NB4 (cell line): ENCODE data around the gene SLC6A6.
A peak's percentile ranks its signal among the peaks of the same experiment; 100 is the strongest.

Experiments used
- MYC ChIP-seq: IDR thresholded peaks from 2 replicates; pipeline ENCODE4 v1.6.1; 2011; ENCODE audit warnings: low read depth, low read length
- POLR2A ChIP-seq: IDR thresholded peaks from 2 replicates; pipeline ENCODE4 v1.6.1; 2011; ENCODE audit warnings: mild to moderate bottlenecking; ENCODE audit not compliant: insufficient read length; ENCODE audit errors: extremely low read depth
- TF ChIP-seq, protein P1 (sequence below): IDR thresholded peaks from one replicate; pipeline ENCODE4 v1.5.1; 2012; ENCODE audit warnings: low read depth, low read length
- TF ChIP-seq, protein P2 (sequence below): IDR thresholded peaks from 2 replicates; pipeline ENCODE4 v1.6.1; 2011; ENCODE audit warnings: low read depth, low read length

DNA sequence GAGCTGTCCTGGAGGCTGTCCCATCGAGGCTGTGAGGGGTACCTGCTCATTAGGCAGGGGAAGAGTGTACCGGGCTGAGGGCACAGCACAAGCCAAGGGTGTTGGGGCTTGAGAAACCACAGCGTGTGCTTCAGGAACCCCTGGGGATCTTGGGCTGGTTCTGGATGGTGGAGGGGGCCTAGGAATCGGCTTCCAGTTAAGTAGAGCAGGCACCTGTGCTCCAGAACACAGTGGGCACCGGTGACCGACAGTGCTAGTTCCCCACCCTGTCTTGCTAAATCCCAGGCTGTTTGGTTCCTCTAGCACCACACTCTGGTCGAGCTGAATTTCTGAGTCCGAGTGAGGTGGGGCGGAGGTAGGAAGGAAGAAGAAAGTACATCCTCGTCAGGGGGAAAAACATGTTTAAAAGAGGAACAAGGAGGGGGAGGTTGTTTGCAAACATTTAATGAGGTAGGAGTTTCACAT is 29.1 kb downstream of the SLC6A6 start:
- TF ChIP-seq, protein P1, sequence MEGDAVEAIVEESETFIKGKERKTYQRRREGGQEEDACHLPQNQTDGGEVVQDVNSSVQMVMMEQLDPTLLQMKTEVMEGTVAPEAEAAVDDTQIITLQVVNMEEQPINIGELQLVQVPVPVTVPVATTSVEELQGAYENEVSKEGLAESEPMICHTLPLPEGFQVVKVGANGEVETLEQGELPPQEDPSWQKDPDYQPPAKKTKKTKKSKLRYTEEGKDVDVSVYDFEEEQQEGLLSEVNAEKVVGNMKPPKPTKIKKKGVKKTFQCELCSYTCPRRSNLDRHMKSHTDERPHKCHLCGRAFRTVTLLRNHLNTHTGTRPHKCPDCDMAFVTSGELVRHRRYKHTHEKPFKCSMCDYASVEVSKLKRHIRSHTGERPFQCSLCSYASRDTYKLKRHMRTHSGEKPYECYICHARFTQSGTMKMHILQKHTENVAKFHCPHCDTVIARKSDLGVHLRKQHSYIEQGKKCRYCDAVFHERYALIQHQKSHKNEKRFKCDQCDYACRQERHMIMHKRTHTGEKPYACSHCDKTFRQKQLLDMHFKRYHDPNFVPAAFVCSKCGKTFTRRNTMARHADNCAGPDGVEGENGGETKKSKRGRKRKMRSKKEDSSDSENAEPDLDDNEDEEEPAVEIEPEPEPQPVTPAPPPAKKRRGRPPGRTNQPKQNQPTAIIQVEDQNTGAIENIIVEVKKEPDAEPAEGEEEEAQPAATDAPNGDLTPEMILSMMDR: peak; percentile 9
- TF ChIP-seq POLR2A (no peak), MYC (no peak)
- TF ChIP-seq, protein P2, sequence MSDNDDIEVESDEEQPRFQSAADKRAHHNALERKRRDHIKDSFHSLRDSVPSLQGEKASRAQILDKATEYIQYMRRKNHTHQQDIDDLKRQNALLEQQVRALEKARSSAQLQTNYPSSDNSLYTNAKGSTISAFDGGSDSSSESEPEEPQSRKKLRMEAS: no peak
